ENCODE measurements around the gene CD7.

DNA sequence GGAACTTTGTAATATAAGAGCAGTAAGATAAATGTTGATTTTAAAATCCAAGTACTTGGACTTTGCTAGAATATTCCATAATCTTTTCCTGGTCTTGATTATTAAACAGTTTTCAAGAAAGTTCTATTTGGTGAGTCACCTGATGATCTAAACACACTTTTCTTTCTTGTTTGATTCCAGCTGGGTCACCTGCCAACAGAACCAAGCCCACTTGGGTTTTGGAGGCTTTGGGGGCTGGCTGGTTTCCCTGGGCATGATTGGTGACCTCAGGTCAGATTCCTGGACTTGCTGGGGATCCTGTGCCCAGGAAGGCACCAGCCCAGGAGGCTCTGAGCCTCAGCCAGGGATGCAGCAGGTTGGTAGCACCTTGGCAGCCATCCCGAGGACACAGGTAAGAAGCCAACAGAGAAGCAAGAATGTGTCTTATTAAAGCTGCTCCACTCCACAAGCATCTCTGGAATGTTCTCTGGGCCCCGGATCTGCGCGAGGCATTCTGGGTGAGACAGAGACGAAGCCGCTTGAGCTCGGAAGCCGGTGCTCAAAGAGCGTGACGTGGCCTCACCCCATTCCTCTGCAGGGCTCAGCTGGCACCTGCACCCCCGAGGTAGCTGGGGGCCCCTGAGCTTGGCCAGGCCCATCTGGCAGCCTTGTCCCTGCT is 38.5 kb upstream of the CD7 start:
- TF ChIP-seq CTCF (IDR thresholded peaks at IDR 0.05; ENCODE audit: low read depth, low read length) (no peak), EZH2phosphoT487 (IDR thresholded peaks at IDR 0.05; ENCODE audit: low read depth) (no peak)
